A549 (cell line): Measurements from ENCODE around the gene HS3ST3B1. TPM values are rescaled to one million over a fixed set of nuclear protein-coding genes. Genes with fewer than 3 reads are reported as not detected.

Experiments
- ATAC-seq, 2 experiments: fragments of 200-7000 bp in 1 of 2; fragments of >200 bp in 1 of 2; cut with Nextera tagmentation in 1 of 2; cut with Tn5 transposase in 1 of 2; 3 replicates each; pipeline versions ENCODE4 v1.8.0 to v1.9.1; 2018 to 2020; ENCODE audit warnings: mild to moderate bottlenecking in 1 of 2, moderate library complexity in 1 of 2
- CTCF ChIA-PET: fragments of 300-600 bp; sonication (Branson Sonifier 250); formaldehyde crosslinking; extraction: SDS; loops from one replicate; lab custom pipeline; 2021; ENCODE audit warnings: antibody characterized with exemption, inconsistent platforms; lab: Yijun Ruan, JAX
- POLR2A ChIA-PET: fragments of 350-600 bp; formaldehyde crosslinking; extraction: SDS; loops from one replicate; lab custom pipeline; 2021; ENCODE audit warnings: antibody characterized with exemption, inconsistent platforms; lab: Yijun Ruan, JAX
- DNase-seq, 2 experiments: peaks; one replicate each; pipeline versions ENCODE4 v3.0.0 to v3.0.0-alpha.2; 2011 to 2016; ENCODE audit warnings: low read depth in 1 of 2, low spot score in 1 of 2
- FAIRE-seq: peaks from 2 replicates; lab custom pipeline; 2011; peaks lifted over from hg19 to GRCh38; lab: Jason Lieb, UNC
- H3K27ac ChIP-seq, 2 experiments: fragments of >200 bp; sonication (Bioruptor Twin); formaldehyde crosslinking; 3 replicates each; pipeline ENCODE4 v1.5.1; 2016 to 2017
- H3K4me1 ChIP-seq: fragments of >200 bp; sonication (Bioruptor Twin); formaldehyde crosslinking; 3 replicates; pipeline ENCODE4 v1.6.1; 2016
- H3K4me2 ChIP-seq: fragments of >200 bp; sonication (Bioruptor Twin); formaldehyde crosslinking; 3 replicates; pipeline ENCODE4 v1.6.1; 2016
- H3K4me3 ChIP-seq: fragments of >200 bp; sonication (Bioruptor Twin); formaldehyde crosslinking; 3 replicates; pipeline ENCODE4 v1.5.1; 2016
- H3K9me3 ChIP-seq: fragments of >200 bp; sonication (Bioruptor Twin); formaldehyde crosslinking; 3 replicates; pipeline ENCODE4 v1.6.1; 2016
- BHLHE40 ChIP-seq: IDR thresholded peaks from 2 replicates; pipeline ENCODE4 v1.6.1; 2012; ENCODE audit warnings: low read depth, low read length, inconsistent platforms
- CBX8 ChIP-seq: fragments of 200-600 bp; sonication (generic); IDR thresholded peaks from 2 replicates; pipeline ENCODE4 v1.6.1; 2016
- E2F6 ChIP-seq: IDR thresholded peaks from 2 replicates; pipeline ENCODE4 v1.6.1; 2012; ENCODE audit warnings: low read depth, borderline replicate concordance
- HDAC2 ChIP-seq: fragments of 200-600 bp; sonication (generic); IDR thresholded peaks from 2 replicates; pipeline ENCODE4 v1.6.1; 2016
- JUN ChIP-seq, 2 experiments: fragments of >200 bp; sonication (Bioruptor Twin); formaldehyde crosslinking; IDR thresholded peaks; 2 replicates in 1 of 2; 3 replicates in 1 of 2; pipeline ENCODE4 v1.6.1; 2016 to 2017
- KDM5A ChIP-seq: fragments of 200-600 bp; sonication (generic); IDR thresholded peaks from 2 replicates; pipeline ENCODE4 v1.6.1; 2016; ENCODE audit warnings: antibody characterized with exemption, mild to moderate bottlenecking
- MAX ChIP-seq: IDR thresholded peaks from 2 replicates; pipeline ENCODE4 v1.6.1; 2012
- MYC ChIP-seq: IDR thresholded peaks from 2 replicates; pipeline ENCODE4 v1.6.1; 2012; ENCODE audit warnings: mild to moderate bottlenecking, inconsistent platforms, low read length, improper control_type of control experiment, borderline replicate concordance
- NR3C1 ChIP-seq: fragments of >200 bp; sonication (Bioruptor Twin); formaldehyde crosslinking; IDR thresholded peaks from 3 replicates; pipeline ENCODE4 v1.6.1; 2017
- PBX3 ChIP-seq: IDR thresholded peaks from 2 replicates; pipeline ENCODE4 v1.6.1; 2012
- POLR2A ChIP-seq: IDR thresholded peaks from 2 replicates; pipeline ENCODE4 v1.6.1; 2012; ENCODE audit warnings: mild to moderate bottlenecking, low read length
- RAD21 ChIP-seq, 2 experiments: fragments of >200 bp in 1 of 2; sonication (Bioruptor Twin) in 1 of 2; formaldehyde crosslinking in 1 of 2; IDR thresholded peaks in 1 of 2; conservative IDR thresholded peaks in 1 of 2; 2 replicates in 1 of 2; 3 replicates in 1 of 2; pipeline ENCODE4 v1.6.1; 2012 to 2018; ENCODE audit warnings: inconsistent platforms in 1 of 2
- RCOR1 ChIP-seq: fragments of 150-350 bp; IDR thresholded peaks from 2 replicates; pipeline ENCODE4 v1.6.1; 2014; ENCODE audit warnings: antibody characterized with exemption, low read length, low read depth
- RNF2 ChIP-seq: fragments of 200-600 bp; sonication (generic); IDR thresholded peaks from 2 replicates; pipeline ENCODE4 v1.6.1; 2016; ENCODE audit warnings: low read depth, mild to moderate bottlenecking, antibody characterized with exemption, moderate library complexity, borderline replicate concordance
- SMC3 ChIP-seq: fragments of >200 bp; sonication (Bioruptor Twin); formaldehyde crosslinking; IDR thresholded peaks from 3 replicates; pipeline ENCODE4 v1.6.1; 2018; ENCODE audit warnings: inconsistent platforms
- SREBF2 ChIP-seq: fragments of 450-650 bp; IDR thresholded peaks from 2 replicates; pipeline ENCODE4 v1.6.1; 2014; ENCODE audit warnings: mild to moderate bottlenecking, moderate library complexity
- TP53 ChIP-seq: fragments of 250-450 bp; sonication (Bioruptor Pico); IDR thresholded peaks from 2 replicates; pipeline ENCODE4 v1.5.0; 2021; ENCODE audit warnings: mild to moderate bottlenecking, moderate library complexity
- ZNF302 ChIP-seq: fragments of 250-450 bp; sonication (Bioruptor Pico); IDR thresholded peaks from 2 replicates; pipeline ENCODE4 v1.9.0; 2021; ENCODE audit warnings: inconsistent platforms, mild to moderate bottlenecking, moderate library complexity
- WGBS: methylation state at CpG from one replicate; pipeline ENCODE4 v1.1.6; 2017; ENCODE audit errors: missing lambda C conversion rate; 5-methylcytosine and 5-hydroxymethylcytosine counted together
- polyA minus RNA-seq: library from RNA; depleted of rRNA, polyadenylated mRNA; stranded (reverse); fragments of >200 nt; gene quantifications from 2 replicates; pipeline ENCODE4 v1.2.3, GENCODE V29; 2011; rRNA and poly(A)+ RNA removed
- polyA plus RNA-seq, 4 experiments: library from polyadenylated mRNA; depleted of rRNA in 3 of 4; stranded (reverse); fragments of >200 nt; fragmentation: RNase III in 1 of 4; extraction: RNeasy Plus Mini Kit Qiagen cat#74134 plus additional on column Dnase treatment in 1 of 4; gene quantifications; 2 replicates in 3 of 4; 3 replicates in 1 of 4; pipeline ENCODE4 v1.2.3, GENCODE V29; 2011 to 2017
- TF ChIP-seq, protein P1 (sequence below): fragments of >200 bp; sonication (Bioruptor Twin); formaldehyde crosslinking; IDR thresholded peaks from 3 replicates; pipeline ENCODE4 v1.6.1; 2016

The HS3ST3B1 gene
- polyA plus RNA-seq (2011; rRNA removed), result 0.44 and 0.67 TPM in 2 replicates
- polyA plus RNA-seq (2012; cell fraction: cytosol; rRNA removed), result 0.13 and 0.22 TPM in 2 replicates
- polyA plus RNA-seq (2012; cell fraction: nucleus; rRNA removed), result 0.26 and 0.34 TPM in 2 replicates
- polyA plus RNA-seq (2017; fragmentation: RNase III; extraction: RNeasy Plus Mini Kit Qiagen cat#74134 plus additional on column Dnase treatment), result 0.11 to 0.18 TPM (median 0.15 TPM) in 3 replicates
- 0.88 and 0.95 TPM in 2 replicates for polyA minus RNA-seq

- POLR2A ChIA-PET, result interaction anchor here (0.7 to 1.6 kb wide), 4 partner anchors 231 to 1282 kb away, joined by 3 to 10 read pairs (median 4); partner anchors contain the start of genes COX10 and ELAC2
- ATAC-seq, result peak; percentile 80 to 92
- peak within 1 kb of the TSS; percentile 36 to 67; a peak in 5 of 6 replicates for H3K27ac ChIP-seq
- peaks cover 29% of the 10 kb centered on the region for H3K4me1 ChIP-seq
- peak; percentile 83; the same call in 1 of the 2 replicates for TF ChIP-seq MAX
- TF ChIP-seq E2F6, result peak; percentile 82
- TF ChIP-seq POLR2A, result peak; percentile 68
- TF ChIP-seq NR3C1, result no peak
- TF ChIP-seq RAD21 (conservative IDR thresholded peaks at IDR 0.05 in 1 of 2, IDR thresholded peaks at IDR 0.05 in 1 of 2), result peak in 1 of 2 experiments; percentile 26; a peak in 2 of 5 replicates
- 0 out of 2 replicates have a peak, but pooled peaks have one; percentile 22 for TF ChIP-seq MYC
- TF ChIP-seq SREBF2, result no peak
- TF ChIP-seq PBX3, result peak; percentile 94
- no peak for TF ChIP-seq CBX8
- TF ChIP-seq TP53, result peak; percentile 37; the same call in 1 of the 2 replicates
- TF ChIP-seq, all 56 proteins: peak for 7
- DNase-seq (peak; percentile 98 to 99), FAIRE-seq (peak; percentile 96)
- H3K4me3 ChIP-seq, result peak within 1 kb of the TSS; percentile 53
- 11% methylated on average over 42 of the region's 49 CpGs for WGBS
- no peaks in the 10 kb centered on the region for H3K9me3 ChIP-seq
- peak within 1 kb of the TSS; percentile 90 for H3K4me2 ChIP-seq
- CTCF ChIA-PET, result interaction anchor here (0.6 to 4.2 kb wide), 24 partner anchors 12 to 1298 kb away, joined by 3 to 48 read pairs (median 4); no protein-coding TSS in a partner anchor
These were observed at the start of gene HS3ST3B1 for GRCh38 chr17:14300575-14301278. Gene HS3ST3B1, plus strand, starts transcription at chr17:14301081. Its CDS starts 438 bp downstream, at chr17:14301519.

DNA sequence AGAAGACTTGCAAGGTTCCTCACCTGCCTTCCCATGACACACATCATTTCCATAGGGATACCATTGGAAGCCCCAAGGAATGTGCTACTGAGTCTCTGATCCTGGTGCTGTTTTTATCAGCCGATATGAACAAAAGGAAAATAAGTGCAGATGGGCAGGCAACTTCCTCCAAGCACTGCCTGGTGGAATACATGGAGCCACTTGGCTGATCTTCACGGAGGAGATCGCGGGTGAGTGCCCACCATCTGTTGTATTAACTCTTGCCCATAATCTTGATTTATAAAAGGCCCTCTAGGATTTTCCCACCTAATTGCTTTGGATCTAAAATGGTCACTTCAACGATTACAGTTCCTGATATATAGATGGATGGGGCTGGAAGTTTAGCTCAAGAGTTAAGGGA, 39.5 kb upstream of the HS3ST3B1 start:
- no peak for FAIRE-seq
- ATAC-seq, result no peak
- WGBS, result 60% methylated on average over 5 of the region's 5 CpGs
- Histone ChIP-seq H3K4me3 (no peak overlapping the region), H3K9me3 (no peaks in the 10 kb centered on the region), H3K4me2 (no peak overlapping the region), H3K4me1 (no peaks in the 10 kb centered on the region), H3K27ac (no peak overlapping the region)
- TF ChIP-seq RCOR1 (no peak), BHLHE40 (no peak), POLR2A (no peak), HDAC2 (no peak), ZNF302 (CRISPR knock-in tag) (no peak), RNF2 (no peak), NR3C1 (no peak), CBX8 (no peak), JUN (IDR thresholded peaks at IDR 0.05) (no peak)
- TF ChIP-seq, protein P1, sequence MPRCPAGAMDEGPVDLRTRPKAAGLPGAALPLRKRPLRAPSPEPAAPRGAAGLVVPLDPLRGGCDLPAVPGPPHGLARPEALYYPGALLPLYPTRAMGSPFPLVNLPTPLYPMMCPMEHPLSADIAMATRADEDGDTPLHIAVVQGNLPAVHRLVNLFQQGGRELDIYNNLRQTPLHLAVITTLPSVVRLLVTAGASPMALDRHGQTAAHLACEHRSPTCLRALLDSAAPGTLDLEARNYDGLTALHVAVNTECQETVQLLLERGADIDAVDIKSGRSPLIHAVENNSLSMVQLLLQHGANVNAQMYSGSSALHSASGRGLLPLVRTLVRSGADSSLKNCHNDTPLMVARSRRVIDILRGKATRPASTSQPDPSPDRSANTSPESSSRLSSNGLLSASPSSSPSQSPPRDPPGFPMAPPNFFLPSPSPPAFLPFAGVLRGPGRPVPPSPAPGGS, result no peak
- no peak for DNase-seq
- CTCF ChIA-PET, result no interaction called here
- POLR2A ChIA-PET, result no interaction called here

- DNase-seq, result no peak
- peak in 1 of 2 experiments; percentile 63; a peak in 3 of 6 replicates for ATAC-seq
- CTCF ChIA-PET, result interaction anchor here (1.7 to 1.9 kb wide), 2 partner anchors 28 to 658 kb away, joined by 5 to 6 read pairs; no protein-coding TSS in a partner anchor
- TF ChIP-seq KDM5A (no peak), RAD21 (conservative IDR thresholded peaks at IDR 0.05 in 1 of 2, IDR thresholded peaks at IDR 0.05 in 1 of 2) (peak in 1 of 2 experiments; percentile 28; a peak in 2 of 5 replicates), SMC3 (0 out of 3 replicates have a peak, but pooled peaks have one; percentile 6), MAX (no peak), JUN (IDR thresholded peaks at IDR 0.05) (no peak), RNF2 (no peak)
- POLR2A ChIA-PET, result no interaction called here
- Histone ChIP-seq H3K4me2 (no peak overlapping the region), H3K4me3 (no peak overlapping the region), H3K27ac (no peak overlapping the region), H3K9me3 (no peaks in the 10 kb centered on the region), H3K4me1 (no peaks in the 10 kb centered on the region)
- no peak for FAIRE-seq
- 0% methylated on average over 2 of the region's 2 CpGs for WGBS
These were observed 32.6 kb upstream of the HS3ST3B1 start for GRCh38 chr17:14268264-14268663.
